A549 (cell line): ENCODE data around the gene ZDHHC18.

Experiments
- CEBPB ChIP-seq, 2 experiments: fragments of >200 bp in 1 of 2; sonication (Bioruptor Twin) in 1 of 2; formaldehyde crosslinking in 1 of 2; IDR thresholded peaks; 2 replicates each; pipeline ENCODE4 v1.6.1; 2012 to 2016
- EP300 ChIP-seq, 2 experiments: fragments of >200 bp; sonication (Bioruptor Twin); formaldehyde crosslinking; IDR thresholded peaks; 2 replicates in 1 of 2; 3 replicates in 1 of 2; pipeline ENCODE4 v1.6.1; 2016 to 2017
- ESRRA ChIP-seq: fragments of 150-350 bp; IDR thresholded peaks from 2 replicates; pipeline ENCODE4 v1.6.1; 2014; ENCODE audit warnings: mild to moderate bottlenecking, low read length, borderline replicate concordance
- HOXA7 ChIP-seq: fragments of 250-450 bp; sonication (Bioruptor Pico); IDR thresholded peaks from 2 replicates; pipeline ENCODE4 v1.5.0; 2020; ENCODE audit warnings: mild to moderate bottlenecking, moderate library complexity
- MAZ ChIP-seq: fragments of 150-350 bp; IDR thresholded peaks from 2 replicates; pipeline ENCODE4 v1.6.1; 2014; ENCODE audit warnings: antibody characterized with exemption, low read depth, low read length, borderline replicate concordance
- POLR2A ChIP-seq: IDR thresholded peaks from 2 replicates; pipeline ENCODE4 v1.6.1; 2012; ENCODE audit warnings: mild to moderate bottlenecking, low read length
- RAD21 ChIP-seq, 2 experiments: fragments of >200 bp in 1 of 2; sonication (Bioruptor Twin) in 1 of 2; formaldehyde crosslinking in 1 of 2; IDR thresholded peaks in 1 of 2; conservative IDR thresholded peaks in 1 of 2; 2 replicates in 1 of 2; 3 replicates in 1 of 2; pipeline ENCODE4 v1.6.1; 2012 to 2018; ENCODE audit warnings: inconsistent platforms in 1 of 2
- REST ChIP-seq: fragments of 200-600 bp; sonication (generic); IDR thresholded peaks from 2 replicates; pipeline ENCODE4 v1.6.1; 2016; ENCODE audit warnings: antibody characterized with exemption, mild to moderate bottlenecking, moderate library complexity
- SMC3 ChIP-seq: fragments of >200 bp; sonication (Bioruptor Twin); formaldehyde crosslinking; IDR thresholded peaks from 3 replicates; pipeline ENCODE4 v1.6.1; 2018; ENCODE audit warnings: inconsistent platforms
- TF ChIP-seq, protein P1 (sequence below): IDR thresholded peaks from 2 replicates; pipeline ENCODE4 v1.6.1; 2012
- TF ChIP-seq, protein P2 (sequence below): fragments of >200 bp; sonication (Bioruptor Twin); formaldehyde crosslinking; IDR thresholded peaks from 3 replicates; pipeline ENCODE4 v1.5.1; 2016
- TF ChIP-seq, protein P3 (sequence below): fragments of 250-450 bp; sonication (Bioruptor Pico); IDR thresholded peaks from 2 replicates; pipeline ENCODE4 v1.5.0; 2021; ENCODE audit warnings: mild to moderate bottlenecking, moderate library complexity, borderline replicate concordance
- TF ChIP-seq, protein P4 (sequence below): fragments of >200 bp; sonication (Bioruptor Twin); formaldehyde crosslinking; IDR thresholded peaks from 2 replicates; pipeline ENCODE4 v1.6.1; 2016

DNA sequence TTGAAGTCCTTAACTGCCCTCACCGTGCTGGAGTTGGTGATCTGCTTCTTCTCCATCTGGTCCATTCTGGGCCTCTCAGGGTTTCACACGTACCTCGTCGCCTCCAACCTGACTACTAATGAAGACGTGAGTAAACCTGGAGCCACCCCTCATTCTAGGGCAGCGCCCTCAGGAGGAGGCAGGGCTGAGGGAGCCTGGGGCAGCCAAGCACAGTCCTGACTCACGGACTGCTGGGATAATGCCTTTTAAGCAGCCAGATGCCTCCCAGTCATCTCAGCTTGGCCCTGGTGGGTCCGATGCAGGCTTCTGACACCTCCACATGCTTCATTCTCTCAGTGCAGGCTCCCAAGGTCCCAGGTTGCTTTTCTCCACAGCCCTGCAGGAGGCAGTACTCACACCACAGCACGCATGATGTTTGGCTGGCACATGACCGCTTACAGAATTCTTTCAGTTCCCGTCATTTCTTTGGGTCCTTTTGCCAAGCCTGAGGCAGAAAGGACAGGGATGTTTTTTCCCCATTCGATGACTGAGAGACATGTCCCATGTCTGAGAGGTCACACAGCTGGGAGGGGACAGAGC, 24.7 kb downstream of the ZDHHC18 start:
- TF ChIP-seq, protein P1, sequence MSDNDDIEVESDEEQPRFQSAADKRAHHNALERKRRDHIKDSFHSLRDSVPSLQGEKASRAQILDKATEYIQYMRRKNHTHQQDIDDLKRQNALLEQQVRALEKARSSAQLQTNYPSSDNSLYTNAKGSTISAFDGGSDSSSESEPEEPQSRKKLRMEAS: no peak
- TF ChIP-seq, protein P2, sequence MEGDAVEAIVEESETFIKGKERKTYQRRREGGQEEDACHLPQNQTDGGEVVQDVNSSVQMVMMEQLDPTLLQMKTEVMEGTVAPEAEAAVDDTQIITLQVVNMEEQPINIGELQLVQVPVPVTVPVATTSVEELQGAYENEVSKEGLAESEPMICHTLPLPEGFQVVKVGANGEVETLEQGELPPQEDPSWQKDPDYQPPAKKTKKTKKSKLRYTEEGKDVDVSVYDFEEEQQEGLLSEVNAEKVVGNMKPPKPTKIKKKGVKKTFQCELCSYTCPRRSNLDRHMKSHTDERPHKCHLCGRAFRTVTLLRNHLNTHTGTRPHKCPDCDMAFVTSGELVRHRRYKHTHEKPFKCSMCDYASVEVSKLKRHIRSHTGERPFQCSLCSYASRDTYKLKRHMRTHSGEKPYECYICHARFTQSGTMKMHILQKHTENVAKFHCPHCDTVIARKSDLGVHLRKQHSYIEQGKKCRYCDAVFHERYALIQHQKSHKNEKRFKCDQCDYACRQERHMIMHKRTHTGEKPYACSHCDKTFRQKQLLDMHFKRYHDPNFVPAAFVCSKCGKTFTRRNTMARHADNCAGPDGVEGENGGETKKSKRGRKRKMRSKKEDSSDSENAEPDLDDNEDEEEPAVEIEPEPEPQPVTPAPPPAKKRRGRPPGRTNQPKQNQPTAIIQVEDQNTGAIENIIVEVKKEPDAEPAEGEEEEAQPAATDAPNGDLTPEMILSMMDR: no peak
- TF ChIP-seq POLR2A: no peak
- TF ChIP-seq, protein P3, sequence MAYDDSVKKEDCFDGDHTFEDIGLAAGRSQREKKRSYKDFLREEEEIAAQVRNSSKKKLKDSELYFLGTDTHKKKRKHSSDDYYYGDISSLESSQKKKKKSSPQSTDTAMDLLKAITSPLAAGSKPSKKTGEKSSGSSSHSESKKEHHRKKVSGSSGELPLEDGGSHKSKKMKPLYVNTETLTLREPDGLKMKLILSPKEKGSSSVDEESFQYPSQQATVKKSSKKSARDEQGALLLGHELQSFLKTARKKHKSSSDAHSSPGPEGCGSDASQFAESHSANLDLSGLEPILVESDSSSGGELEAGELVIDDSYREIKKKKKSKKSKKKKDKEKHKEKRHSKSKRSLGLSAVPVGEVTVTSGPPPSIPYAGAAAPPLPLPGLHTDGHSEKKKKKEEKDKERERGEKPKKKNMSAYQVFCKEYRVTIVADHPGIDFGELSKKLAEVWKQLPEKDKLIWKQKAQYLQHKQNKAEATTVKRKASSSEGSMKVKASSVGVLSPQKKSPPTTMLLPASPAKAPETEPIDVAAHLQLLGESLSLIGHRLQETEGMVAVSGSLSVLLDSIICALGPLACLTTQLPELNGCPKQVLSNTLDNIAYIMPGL (CRISPR knock-in tag): no peak
- TF ChIP-seq, protein P4, sequence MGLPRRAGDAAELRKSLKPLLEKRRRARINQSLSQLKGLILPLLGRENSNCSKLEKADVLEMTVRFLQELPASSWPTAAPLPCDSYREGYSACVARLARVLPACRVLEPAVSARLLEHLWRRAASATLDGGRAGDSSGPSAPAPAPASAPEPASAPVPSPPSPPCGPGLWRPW: no peak
- no peak for TF ChIP-seq SMC3
- no peak for TF ChIP-seq REST
- TF ChIP-seq HOXA7 (CRISPR knock-in tag): no peak
- no peak for TF ChIP-seq CEBPB (IDR thresholded peaks at IDR 0.05)
- no peak for TF ChIP-seq RAD21 (conservative IDR thresholded peaks at IDR 0.05 in 1 of 2, IDR thresholded peaks at IDR 0.05 in 1 of 2)
- TF ChIP-seq MAZ: no peak
- no peak for TF ChIP-seq EP300 (IDR thresholded peaks at IDR 0.05)
- TF ChIP-seq ESRRA: no peak
